ENCODE results near the gene MMP11. TPM values are rescaled to one million over a fixed set of nuclear protein-coding genes. Genes with fewer than 3 reads are reported as not detected.

The MMP11 gene
- total and polyA plus RNA-seq, 2 experiments from 2014 or later = 5.3 to 17.4 TPM

Other genes with a start within 250 kb of the MMP11 start
- not detected in 2 replicates for gene IGLL1, start 192.6 kb upstream of the MMP11 start, total RNA-seq (2014; rRNA removed; shearing (Covaris generic))
- gene IGLL1, start 192.6 kb upstream of the MMP11 start, polyA plus RNA-seq (2016; fragmentation: Nextera tagmentation; extraction: Ambion mirVana) = not detected in 2 replicates
- not detected in 2 replicates for gene DRICH1, start 140.5 kb upstream of the MMP11 start, total RNA-seq (2014; rRNA removed; shearing (Covaris generic))
- not detected in 2 replicates for gene DRICH1, start 140.5 kb upstream of the MMP11 start, polyA plus RNA-seq (2016; fragmentation: Nextera tagmentation; extraction: Ambion mirVana)
- not detected in 2 replicates for gene RGL4, start 81.8 kb upstream of the MMP11 start, total RNA-seq (2014; rRNA removed; shearing (Covaris generic))
- 0.07 and 0.16 TPM in 2 replicates for gene RGL4, start 81.8 kb upstream of the MMP11 start, polyA plus RNA-seq (2016; fragmentation: Nextera tagmentation; extraction: Ambion mirVana)
- gene ZNF70, start 21.7 kb upstream of the MMP11 start, total RNA-seq (2014; rRNA removed; shearing (Covaris generic)) = 2.6 TPM in 2 replicates
- 0.19 and 0.45 TPM in 2 replicates for gene ZNF70, start 21.7 kb upstream of the MMP11 start, polyA plus RNA-seq (2016; fragmentation: Nextera tagmentation; extraction: Ambion mirVana)
- gene VPREB3, start 18.4 kb upstream of the MMP11 start, total RNA-seq (2014; rRNA removed; shearing (Covaris generic)) = not detected in 2 replicates
- 1.1 and 2.1 TPM in 2 replicates for gene VPREB3, start 18.4 kb upstream of the MMP11 start, polyA plus RNA-seq (2016; fragmentation: Nextera tagmentation; extraction: Ambion mirVana)
- gene C22orf15, start 9.9 kb upstream of the MMP11 start, total RNA-seq (2014; rRNA removed; shearing (Covaris generic)) = 3.6 and 5.7 TPM in 2 replicates
- 9.3 and 10.1 TPM in 2 replicates for gene C22orf15, start 9.9 kb upstream of the MMP11 start, polyA plus RNA-seq (2016; fragmentation: Nextera tagmentation; extraction: Ambion mirVana)
- gene CHCHD10, start 4.9 kb upstream of the MMP11 start, total RNA-seq (2014; rRNA removed; shearing (Covaris generic)) = 1.2 and 11.4 TPM in 2 replicates
- 101 and 113 TPM in 2 replicates for gene CHCHD10, start 4.9 kb upstream of the MMP11 start, polyA plus RNA-seq (2016; fragmentation: Nextera tagmentation; extraction: Ambion mirVana)
- gene SMARCB1, start 14.1 kb downstream of the MMP11 start, total RNA-seq (2014; rRNA removed; shearing (Covaris generic)) = 115 and 132 TPM in 2 replicates
- gene SMARCB1, start 14.1 kb downstream of the MMP11 start, polyA plus RNA-seq (2016; fragmentation: Nextera tagmentation; extraction: Ambion mirVana) = 113 and 114 TPM in 2 replicates
- 10.6 and 13.6 TPM in 2 replicates for gene DERL3, start 66.2 kb downstream of the MMP11 start, total RNA-seq (2014; rRNA removed; shearing (Covaris generic))
- gene DERL3, start 66.2 kb downstream of the MMP11 start, polyA plus RNA-seq (2016; fragmentation: Nextera tagmentation; extraction: Ambion mirVana) = 16.6 and 19.5 TPM in 2 replicates
- gene SLC2A11, start 85.0 kb downstream of the MMP11 start, total RNA-seq (2014; rRNA removed; shearing (Covaris generic)) = 15.1 and 21.8 TPM in 2 replicates
- gene SLC2A11, start 85.0 kb downstream of the MMP11 start, polyA plus RNA-seq (2016; fragmentation: Nextera tagmentation; extraction: Ambion mirVana) = 7.1 and 7.4 TPM in 2 replicates
- gene MIF, start 121.5 kb downstream of the MMP11 start, total RNA-seq (2014; rRNA removed; shearing (Covaris generic)) = 800 and 881 TPM in 2 replicates
- 5,205 and 5,707 TPM in 2 replicates for gene MIF, start 121.5 kb downstream of the MMP11 start, polyA plus RNA-seq (2016; fragmentation: Nextera tagmentation; extraction: Ambion mirVana)
- gene GSTT2B, start 188.3 kb downstream of the MMP11 start, total RNA-seq (2014; rRNA removed; shearing (Covaris generic)) = 5.7 TPM in 2 replicates
- gene GSTT2B, start 188.3 kb downstream of the MMP11 start, polyA plus RNA-seq (2016; fragmentation: Nextera tagmentation; extraction: Ambion mirVana) = 16.4 and 17.2 TPM in 2 replicates
- 1.5 and 2.1 TPM in 2 replicates for gene DDTL, start 194.0 kb downstream of the MMP11 start, total RNA-seq (2014; rRNA removed; shearing (Covaris generic))
- gene DDTL, start 194.0 kb downstream of the MMP11 start, polyA plus RNA-seq (2016; fragmentation: Nextera tagmentation; extraction: Ambion mirVana) = 3.3 and 3.7 TPM in 2 replicates
- gene DDT, start 201.6 kb downstream of the MMP11 start, total RNA-seq (2014; rRNA removed; shearing (Covaris generic)) = 124 and 150 TPM in 2 replicates
- gene DDT, start 201.6 kb downstream of the MMP11 start, polyA plus RNA-seq (2016; fragmentation: Nextera tagmentation; extraction: Ambion mirVana) = 216 and 232 TPM in 2 replicates
- gene GSTT2, start 207.3 kb downstream of the MMP11 start, total RNA-seq (2014; rRNA removed; shearing (Covaris generic)) = not detected in 2 replicates
- gene GSTT2, start 207.3 kb downstream of the MMP11 start, polyA plus RNA-seq (2016; fragmentation: Nextera tagmentation; extraction: Ambion mirVana) = 0.44 and 1.3 TPM in 2 replicates
- gene GSTT4, start 232.6 kb downstream of the MMP11 start, total RNA-seq (2014; rRNA removed; shearing (Covaris generic)) = not detected in 2 replicates
- not detected in 2 replicates for gene GSTT4, start 232.6 kb downstream of the MMP11 start, polyA plus RNA-seq (2016; fragmentation: Nextera tagmentation; extraction: Ambion mirVana)
- gene CABIN1, start 238.5 kb downstream of the MMP11 start, total RNA-seq (2014; rRNA removed; shearing (Covaris generic)) = 61.2 and 65.3 TPM in 2 replicates
- gene CABIN1, start 238.5 kb downstream of the MMP11 start, polyA plus RNA-seq (2016; fragmentation: Nextera tagmentation; extraction: Ambion mirVana) = 27.4 and 28.2 TPM in 2 replicates